Caki2 (cell line): ENCODE measurements around the gene CCAR1. TPM values are rescaled to one million over a fixed set of nuclear protein-coding genes. Genes with fewer than 3 reads are reported as not detected.

Experiments
- total RNA-seq: library from RNA; depleted of rRNA; stranded (reverse); fragments of >200 nt; shearing (Covaris generic); gene quantifications from 2 replicates; pipeline ENCODE4 v1.2.3, GENCODE V29; 2014; ENCODE audit warnings: low replicate concordance; rRNA removed

Gene CCAR1
- total RNA-seq, 1 experiment from 2014 or later: 18.3 TPM

Other genes with a start within 250 kb of the CCAR1 start
- gene DNA2, start 249.3 kb upstream of the CCAR1 start, total RNA-seq: 3.3 and 6.1 TPM in 2 replicates
- 7.3 and 9.5 TPM in 2 replicates for gene SLC25A16, start 193.7 kb upstream of the CCAR1 start, total RNA-seq
- gene TET1, start 160.9 kb upstream of the CCAR1 start, total RNA-seq: 0.14 and 0.37 TPM in 2 replicates
- gene STOX1, start 106.3 kb downstream of the CCAR1 start, total RNA-seq: 0.68 TPM in 1 of 2 replicates, not detected in the other
- 17.2 and 29.2 TPM in 2 replicates for gene DDX50, start 180.1 kb downstream of the CCAR1 start, total RNA-seq
- gene DDX21, start 234.9 kb downstream of the CCAR1 start, total RNA-seq: 26.4 and 32.4 TPM in 2 replicates